Hindlimb muscle (tissue), 1 donor: ENCODE results near the gene FLAD1. TPM values are rescaled to one million over a fixed set of nuclear protein-coding genes. Genes with fewer than 3 reads are reported as not detected.

Experiments used
- DNase-seq: peaks from one replicate; pipeline ENCODE4 v3.0.0-alpha.2; 2013
- polyA plus RNA-seq: library from polyadenylated mRNA; unstranded; fragments of 120-200 nt; gene quantifications from one replicate; pipeline ENCODE4 v1.2.1, GENCODE V29; 2013; ENCODE audit not compliant: insufficient read length

The FLAD1 gene
- polyA plus RNA-seq, 1 donor: 20.6 TPM

DNA sequence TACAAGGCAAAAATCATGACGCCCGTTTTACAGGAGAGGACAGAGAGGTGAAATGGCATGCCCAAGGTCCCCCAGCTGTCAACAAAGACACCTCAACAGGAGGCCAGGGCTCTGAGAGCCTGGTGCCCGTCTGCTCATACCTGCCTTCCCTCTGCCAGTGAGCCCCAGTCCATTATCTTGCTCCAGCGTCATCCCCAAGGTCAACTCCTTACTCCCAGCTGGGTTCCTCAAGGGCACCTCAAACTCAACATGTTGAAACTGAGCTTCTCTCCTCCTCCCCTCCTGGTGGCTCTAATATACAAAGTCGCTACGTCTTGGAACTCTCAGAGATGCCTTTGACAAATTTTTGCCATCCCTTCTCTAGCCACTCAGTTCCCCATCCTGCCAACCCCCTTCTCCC lies 30.5 kb upstream of the FLAD1 start:
- no peak for DNase-seq

DNA sequence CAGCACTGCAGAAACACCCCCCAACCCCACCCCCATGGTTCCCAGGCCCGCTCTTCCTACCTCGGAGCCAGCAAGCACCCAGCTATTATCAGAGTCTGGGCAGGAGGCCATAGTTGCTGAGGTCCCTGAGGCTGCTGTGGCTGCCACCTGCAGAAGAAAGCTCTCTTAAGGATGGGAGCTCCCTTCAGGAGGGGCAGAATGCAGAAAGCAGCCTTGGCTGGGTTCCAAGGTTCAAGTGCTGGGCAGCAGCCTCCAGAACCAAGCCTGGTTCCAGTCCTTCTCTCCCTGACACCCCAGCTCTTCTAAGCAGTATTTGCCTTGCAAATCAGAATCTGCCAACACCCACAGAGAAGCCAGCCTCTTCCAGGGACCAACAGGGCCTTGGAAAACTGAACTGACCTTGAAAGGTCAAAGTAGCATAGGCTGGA lies 29.5 kb upstream of the FLAD1 start:
- no peak for DNase-seq

DNA sequence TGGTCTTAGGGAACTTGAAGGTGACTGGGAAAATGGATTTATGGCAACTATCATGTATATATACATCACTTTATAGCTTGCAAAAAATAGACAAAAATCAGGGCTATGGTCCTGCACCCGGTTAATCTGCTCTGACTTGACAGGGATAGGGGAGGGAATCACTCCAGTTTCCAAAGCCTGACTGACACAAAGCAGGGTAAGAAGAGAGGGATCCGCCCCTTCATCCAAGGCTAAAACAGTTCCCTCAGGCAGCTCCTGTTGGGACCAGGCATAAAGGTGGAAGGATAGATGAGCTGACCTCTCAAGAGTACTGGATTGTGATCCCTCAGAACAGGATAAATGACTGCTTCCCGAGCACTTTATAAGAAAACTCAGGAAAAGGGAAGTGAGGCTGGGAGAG lies 28.6 kb upstream of the FLAD1 start:
- no peak for DNase-seq

- DNase-seq: no peak
These were observed 28.0 kb upstream of the FLAD1 start for GRCh38 chr1:154955039-154955717.

GRCh38 chr1:154955718-154956543 lies 27.2 kb upstream of the FLAD1 start, which contains the start of gene PBXIP1:
TSS of gene PBXIP1 (minus strand) at chr1:154956099. CDS start at chr1:154953721, 2,378 bp downstream.
- DNase-seq: peak; percentile 92

DNA sequence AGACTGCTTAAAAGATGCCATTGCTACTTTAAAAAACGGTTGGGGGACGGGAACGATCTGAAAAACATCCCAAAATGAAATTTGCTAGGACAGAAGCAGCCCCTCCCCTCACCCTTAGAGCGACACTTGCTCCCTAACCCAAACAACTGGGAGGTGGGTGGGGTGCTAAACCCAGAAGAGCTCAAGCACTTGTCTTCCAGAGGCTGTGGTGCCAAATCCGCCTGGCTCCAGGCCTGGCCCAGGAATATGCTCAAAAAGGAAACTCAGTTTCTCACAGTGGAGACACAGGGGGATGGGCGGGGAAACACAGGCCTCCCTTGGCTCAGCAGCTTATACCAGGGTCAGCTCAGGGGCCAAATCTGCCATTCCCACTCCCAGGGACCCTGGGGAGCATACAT lies 26.6 kb upstream of the FLAD1 start:
- no peak for DNase-seq

DNA sequence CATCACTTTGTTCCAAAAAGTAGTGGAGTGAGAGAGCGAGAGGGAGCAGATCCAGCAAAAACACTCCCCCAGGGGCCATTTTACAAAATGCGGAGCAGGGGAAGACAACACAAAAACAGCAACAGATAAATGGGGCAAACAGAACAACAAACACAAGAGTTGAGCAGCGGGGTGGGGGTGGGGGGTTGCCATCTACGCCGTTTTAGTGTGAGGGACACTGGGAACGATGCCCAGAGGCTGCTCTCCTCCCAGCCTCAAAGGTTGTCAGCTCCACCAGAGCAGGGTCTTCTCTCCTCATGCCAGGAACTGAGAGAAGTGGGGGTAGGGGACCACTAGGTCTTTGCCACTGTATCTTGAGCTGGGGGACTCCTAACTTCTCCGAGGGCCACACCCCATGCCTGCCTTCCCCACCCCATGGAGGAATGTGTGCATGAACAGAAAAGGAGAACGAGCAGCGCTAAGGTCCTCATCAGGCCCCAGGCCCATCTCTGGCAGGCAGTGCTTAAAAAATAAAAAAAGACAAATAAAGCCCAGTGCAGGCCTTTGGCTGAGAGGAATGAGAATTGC lies 26.0 kb upstream of the FLAD1 start:
- DNase-seq: no peak

DNA sequence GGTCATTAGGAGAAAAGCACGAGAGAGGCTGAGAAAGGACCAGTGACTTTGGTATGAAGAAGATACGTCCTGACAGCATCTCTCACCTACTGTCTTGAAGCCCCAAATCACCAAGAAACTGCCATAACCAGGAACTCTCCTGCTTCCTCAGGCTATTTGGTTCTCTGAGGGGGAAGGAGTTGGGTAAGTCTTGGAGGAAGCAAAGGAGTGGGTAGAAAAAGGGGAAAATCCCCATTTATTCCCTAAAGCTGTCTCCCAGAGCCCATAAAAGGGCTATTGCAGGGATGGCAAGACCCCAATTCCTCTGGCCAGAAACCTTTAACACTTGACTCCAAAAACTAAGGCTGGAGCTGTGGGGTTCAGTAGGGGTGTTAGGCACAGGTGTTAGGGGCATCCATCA lies 25.1 kb upstream of the FLAD1 start:
- DNase-seq: no peak

DNA sequence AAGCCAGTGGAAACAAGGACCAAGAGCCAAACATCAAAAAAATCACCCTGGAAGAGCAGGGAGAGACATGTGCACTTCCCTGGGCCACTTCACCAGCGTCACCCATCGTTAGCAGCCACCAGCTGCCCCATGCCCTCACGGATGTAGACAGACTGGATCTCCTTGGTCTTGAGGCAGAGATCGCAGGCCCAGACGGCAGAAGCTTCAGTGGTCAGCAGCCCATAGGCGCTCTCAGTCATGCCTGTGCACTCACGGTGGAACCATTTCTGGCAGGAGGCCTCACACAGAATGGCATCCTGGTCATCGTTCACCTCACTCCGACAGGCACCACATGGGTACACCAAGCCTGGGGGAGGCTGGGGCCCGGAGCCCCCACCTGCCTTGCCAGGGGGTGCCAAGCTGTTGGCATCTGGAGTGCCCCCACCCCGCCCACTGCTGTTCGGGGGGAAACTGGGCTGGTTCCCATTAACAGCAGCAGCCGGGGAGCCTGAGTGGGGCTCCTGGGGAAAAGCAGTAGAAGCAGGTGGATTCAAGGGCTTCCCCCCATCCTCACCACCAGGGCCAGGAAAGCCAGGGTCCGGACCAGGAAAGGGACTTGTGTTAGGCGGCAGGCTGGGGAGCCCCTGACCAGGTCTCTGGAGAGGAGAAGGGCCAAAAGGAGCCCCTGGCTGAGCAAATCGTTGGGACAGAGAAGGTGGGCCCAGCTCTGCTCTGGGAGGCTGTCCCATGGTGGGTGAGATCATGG lies 24.3 kb upstream of the FLAD1 start:
- no peak for DNase-seq

GRCh38 chr1:154959426-154959780 lies 23.7 kb upstream of the FLAD1 start:
- DNase-seq: no peak

GRCh38 chr1:154960446-154961136 lies 22.6 kb upstream of the FLAD1 start:
- no peak for DNase-seq

DNA sequence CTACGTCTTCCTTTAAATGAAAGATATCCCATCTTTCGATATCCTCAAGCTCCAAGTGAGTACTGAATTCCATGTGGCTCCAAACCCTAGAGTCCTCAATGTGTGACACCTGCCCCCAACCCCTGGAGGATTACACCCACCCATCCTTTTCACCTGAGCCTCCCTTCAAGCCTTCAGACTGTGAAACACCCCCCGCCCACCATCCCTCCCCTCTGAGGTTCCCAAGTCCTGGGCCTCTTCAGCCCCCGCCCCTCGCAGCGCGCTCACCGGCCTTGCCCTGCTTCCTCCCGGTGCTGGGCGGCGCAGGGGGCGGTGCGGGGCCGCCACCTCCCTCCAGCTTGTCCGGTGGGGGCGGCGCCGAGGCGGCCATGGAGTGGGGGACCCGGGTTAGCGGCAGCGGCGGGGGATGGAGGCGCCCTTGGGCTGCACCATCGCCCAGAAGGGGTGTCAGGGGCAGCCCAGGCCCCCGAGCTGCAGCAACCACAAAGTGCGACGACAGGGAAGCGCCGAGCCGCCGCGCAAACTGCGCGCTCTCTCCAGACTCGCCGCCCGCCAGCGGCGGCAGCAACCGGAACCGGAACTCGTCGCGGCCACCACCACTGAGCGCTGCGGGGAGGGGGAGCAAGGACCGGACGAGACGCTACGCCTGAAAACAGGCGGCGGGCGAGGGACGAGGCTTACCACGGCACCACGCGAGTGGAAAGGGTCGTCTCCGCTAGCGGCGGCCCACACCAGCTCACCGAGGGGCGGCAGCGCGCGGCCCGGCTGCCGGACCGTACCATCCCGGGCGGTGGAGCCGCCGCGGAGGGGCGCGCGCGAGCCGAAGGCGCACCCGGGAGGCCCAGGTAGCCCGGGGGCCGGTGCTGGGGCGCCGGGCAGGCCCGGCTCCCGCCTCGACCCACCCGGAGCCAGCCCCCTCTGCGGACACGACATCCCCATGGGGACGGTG lies 21.7 kb upstream of the FLAD1 start, which contains the start of gene PYGO2:
TSS of gene PYGO2 (minus strand) at position 576 of the 949 bp plus-strand sequence. CDS start at position 370, 206 bp downstream.
- peak; percentile 84 for DNase-seq

- no peak for DNase-seq
These were observed 20.9 kb upstream of the FLAD1 start for GRCh38 chr1:154962156-154962749.

DNA sequence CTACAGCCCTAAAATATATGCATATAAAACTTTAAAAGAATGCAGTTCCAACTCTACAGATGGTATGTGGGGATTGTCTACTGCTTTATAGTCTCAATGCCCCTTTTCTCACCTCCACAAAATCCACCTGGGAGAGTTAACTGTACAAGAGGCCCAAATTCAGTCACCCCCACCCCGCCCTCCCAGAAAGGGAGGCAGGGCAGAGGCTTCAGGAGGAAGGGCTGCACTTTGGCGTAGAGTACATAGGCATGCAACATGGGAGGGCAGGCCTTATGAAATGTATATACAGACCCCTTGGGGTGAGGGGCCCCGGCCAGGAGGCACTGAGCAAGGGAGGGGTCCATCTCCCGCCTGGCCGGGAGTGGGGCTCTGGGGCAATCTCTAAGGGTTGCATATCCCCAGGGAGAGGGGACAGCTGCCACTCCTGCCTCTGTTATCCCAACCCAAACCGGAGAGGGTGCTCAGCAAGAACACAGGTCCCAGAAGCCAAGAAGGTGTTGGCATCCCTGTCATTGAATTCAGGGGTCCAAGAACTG lies 20.3 kb upstream of the FLAD1 start:
- no peak for DNase-seq

- DNase-seq: no peak
These were observed 19.5 kb upstream of the FLAD1 start for GRCh38 chr1:154963643-154964042.

GRCh38 chr1:154964359-154964758 lies 18.8 kb upstream of the FLAD1 start:
- no peak for DNase-seq

DNA sequence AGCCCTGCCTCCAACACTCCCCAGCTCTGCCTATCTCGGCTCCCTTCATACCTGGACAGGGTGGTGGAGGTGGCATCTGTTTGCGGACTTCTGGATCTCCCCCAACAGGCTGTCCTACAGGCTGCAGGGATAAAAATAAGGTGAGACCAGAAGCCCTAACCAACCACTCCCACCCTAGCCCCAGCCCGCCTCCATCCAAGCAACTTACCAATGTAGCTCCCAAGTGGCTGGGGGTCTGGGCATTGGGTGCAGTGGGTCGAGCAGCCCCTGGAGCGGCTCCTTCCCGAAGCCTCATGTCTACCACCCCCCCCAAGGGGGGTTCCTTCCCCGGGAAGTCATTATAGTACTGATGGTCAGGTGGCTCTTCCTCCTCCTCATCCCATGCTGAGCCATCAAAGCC lies 17.0 kb upstream of the FLAD1 start:
- DNase-seq: no peak

DNA sequence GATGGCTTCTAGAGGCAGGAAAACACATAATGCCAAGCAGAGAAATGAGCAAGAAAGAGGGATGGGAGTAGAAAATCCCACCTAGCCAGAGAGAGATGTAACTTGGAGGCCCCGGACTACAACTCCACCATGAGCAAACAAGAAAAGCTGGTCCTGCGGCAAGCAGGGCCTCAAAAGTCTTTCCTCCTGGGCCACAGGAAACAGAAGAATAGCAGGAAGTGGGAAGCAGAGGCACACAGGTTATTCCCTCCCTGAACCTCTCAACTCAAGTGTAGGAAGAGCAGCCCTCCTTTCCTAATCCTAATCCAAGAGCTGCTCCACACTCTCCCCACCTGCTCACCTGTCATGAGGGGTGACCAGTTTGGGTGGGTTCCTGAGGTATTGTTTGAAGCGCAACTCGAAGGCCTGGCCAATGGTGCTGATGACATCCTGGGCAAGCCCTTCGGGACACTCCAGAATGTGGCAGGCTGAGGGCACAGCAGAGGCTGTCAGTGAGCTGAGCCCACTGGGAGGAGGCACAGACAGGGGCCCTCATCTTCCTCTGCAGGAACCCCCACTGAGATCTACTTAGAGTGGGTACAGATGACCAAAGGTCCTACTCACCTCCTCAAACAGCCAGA lies 15.7 kb upstream of the FLAD1 start:
- no peak for DNase-seq

DNA sequence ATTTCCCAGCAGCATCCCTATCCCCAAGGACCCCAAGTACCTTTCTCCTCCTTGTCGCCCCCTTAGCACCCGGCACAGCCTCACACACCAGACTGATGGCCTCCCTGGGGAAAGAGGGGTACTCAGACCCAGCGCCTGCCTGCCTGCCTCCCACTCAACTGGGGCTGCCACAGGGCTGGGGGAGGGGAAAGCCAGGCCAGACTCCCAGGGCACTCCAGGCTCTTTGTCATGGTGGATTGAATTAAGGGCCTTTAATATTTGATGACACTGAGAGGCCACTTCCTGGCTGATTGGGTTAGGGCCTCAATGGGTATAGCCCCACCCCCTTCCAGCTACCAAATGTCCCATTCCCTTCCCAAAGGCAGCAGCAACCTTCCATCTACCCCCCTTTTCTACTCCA lies 14.4 kb upstream of the FLAD1 start:
- no peak for DNase-seq

DNA sequence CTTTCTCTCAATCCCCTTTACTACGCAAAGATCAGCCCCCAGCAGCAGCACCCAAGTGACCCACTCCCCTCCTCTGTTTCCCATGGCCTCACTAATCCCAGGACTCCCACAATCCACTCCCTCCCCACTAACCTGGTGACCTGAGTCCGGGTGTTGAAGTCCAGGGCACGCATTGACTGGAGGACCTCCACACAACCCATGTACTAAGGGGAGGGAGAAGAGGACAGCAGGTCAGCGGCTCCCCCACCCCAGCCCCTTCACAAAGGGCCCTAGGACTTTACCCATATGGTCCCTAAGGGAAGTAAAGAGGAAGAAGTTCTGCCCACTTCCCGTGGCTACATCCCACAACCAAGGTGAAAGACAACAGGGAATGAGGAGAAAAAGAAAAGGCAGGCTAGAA lies 13.9 kb upstream of the FLAD1 start:
- DNase-seq: no peak
